Measurements from ENCODE around the gene NDUFA12. TPM values are rescaled to one million over a fixed set of nuclear protein-coding genes. Genes with fewer than 3 reads are reported as not detected.

NDUFA12 gene
- total RNA-seq, 1 experiment from 2014 or later, result 130 TPM

DNA sequence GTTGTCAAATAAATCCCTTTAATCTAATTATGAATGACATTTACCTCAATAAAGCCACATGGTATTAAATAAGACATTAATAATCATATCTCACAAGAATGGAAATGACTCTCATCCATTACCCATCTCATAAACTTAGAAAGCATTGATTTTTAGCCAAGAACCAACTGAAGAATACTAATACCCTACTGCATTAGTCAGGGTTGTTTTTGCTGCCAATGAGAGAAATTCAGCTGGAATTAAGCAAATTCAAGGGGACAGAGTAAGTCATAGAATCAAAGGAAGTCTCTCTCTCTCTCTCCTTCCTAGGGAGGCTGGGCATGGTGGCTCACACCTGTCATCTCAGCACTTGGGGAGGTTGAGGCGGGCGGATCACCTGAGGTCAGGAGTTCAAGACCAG lies 41.6 kb downstream of the NDUFA12 start:
- ChIA-PET CTCF (no interaction called here), POLR2A (ENCODE audit: unreplicated experiment) (no interaction called here)
- no peak for ATAC-seq
- H3K4me3 ChIP-seq (ENCODE audit: low read length), result no peak overlapping the region
- H3K9me2 ChIP-seq (replicated peaks; ENCODE audit: low read length), result no peaks in the 10 kb centered on the region
- H3K36me3 ChIP-seq (ENCODE audit: low read depth, low read length), result no peaks in the 10 kb centered on the region
- no peak for DNase-seq
- TF ChIP-seq EZH2phosphoT487 (IDR thresholded peaks at IDR 0.05; ENCODE audit: borderline replicate concordance, low read length) (no peak), EZH2 (IDR thresholded peaks at IDR 0.05; ENCODE audit: low read length, unreplicated experiment) (no peak), CTCF (conservative IDR thresholded peaks at IDR 0.05; ENCODE audit: low read depth, low read length) (no peak)
- H3K4me1 ChIP-seq (ENCODE audit: insufficient read depth, low read length), result no peaks in the 10 kb centered on the region
- no peak overlapping the region for H3K27ac ChIP-seq (ENCODE audit: low read length)
- no peaks in the 10 kb centered on the region for H4K20me1 ChIP-seq (ENCODE audit: low read length)
- no peaks in the 10 kb centered on the region for H3K9me3 ChIP-seq (ENCODE audit: low read length)
- no peaks in the 10 kb centered on the region for H3K27me3 ChIP-seq (ENCODE audit: low read length)
- BruUV-seq (replicated peaks), result no TSS peak
- H3F3A ChIP-seq (ENCODE audit: low read length, unreplicated experiment), result no peaks in the 10 kb centered on the region
- no peaks in the 10 kb centered on the region for H3K79me2 ChIP-seq (ENCODE audit: low read length)
- no peak overlapping the region for H2AFZ ChIP-seq (ENCODE audit: low read length)
- no peak overlapping the region for H3K4me2 ChIP-seq (ENCODE audit: low read length)
- H3K9ac ChIP-seq (ENCODE audit: low read length), result no peak overlapping the region
- intact Hi-C loops (cut with micrococcal nuclease), result no loop called here

- no peak overlapping the region for H3K27ac ChIP-seq (ENCODE audit: low read length)
- no peak overlapping the region for H3K9ac ChIP-seq (ENCODE audit: low read length)
- H3K27me3 ChIP-seq (ENCODE audit: low read length), result no peaks in the 10 kb centered on the region
- no peaks in the 10 kb centered on the region for H4K20me1 ChIP-seq (ENCODE audit: low read length)
- no peak overlapping the region for H2AFZ ChIP-seq (ENCODE audit: low read length)
- intact Hi-C loops (cut with micrococcal nuclease), result no loop called here
- no peaks in the 10 kb centered on the region for H3F3A ChIP-seq (ENCODE audit: low read length, unreplicated experiment)
- H3K9me2 ChIP-seq (replicated peaks; ENCODE audit: low read length), result no peaks in the 10 kb centered on the region
- no peak overlapping the region for H3K4me3 ChIP-seq (ENCODE audit: low read length)
- no peak overlapping the region for H3K4me2 ChIP-seq (ENCODE audit: low read length)
- TF ChIP-seq EZH2phosphoT487 (IDR thresholded peaks at IDR 0.05; ENCODE audit: borderline replicate concordance, low read length) (no peak), EZH2 (IDR thresholded peaks at IDR 0.05; ENCODE audit: low read length, unreplicated experiment) (no peak), CTCF (conservative IDR thresholded peaks at IDR 0.05; ENCODE audit: low read depth, low read length) (no peak)
- CTCF ChIA-PET, result no interaction called here
- no peaks in the 10 kb centered on the region for H3K9me3 ChIP-seq (ENCODE audit: low read length)
- H3K79me2 ChIP-seq (ENCODE audit: low read length), result no peaks in the 10 kb centered on the region
- no peaks in the 10 kb centered on the region for H3K36me3 ChIP-seq (ENCODE audit: low read depth, low read length)
- ATAC-seq (no peak), DNase-seq (no peak)
- H3K4me1 ChIP-seq (ENCODE audit: insufficient read depth, low read length), result no peaks in the 10 kb centered on the region
- BruUV-seq (replicated peaks), result no TSS peak
- POLR2A ChIA-PET (ENCODE audit: unreplicated experiment), result no interaction called here
These were observed 42.2 kb downstream of the NDUFA12 start for GRCh38 chr12:94961256-94961824.

DNA sequence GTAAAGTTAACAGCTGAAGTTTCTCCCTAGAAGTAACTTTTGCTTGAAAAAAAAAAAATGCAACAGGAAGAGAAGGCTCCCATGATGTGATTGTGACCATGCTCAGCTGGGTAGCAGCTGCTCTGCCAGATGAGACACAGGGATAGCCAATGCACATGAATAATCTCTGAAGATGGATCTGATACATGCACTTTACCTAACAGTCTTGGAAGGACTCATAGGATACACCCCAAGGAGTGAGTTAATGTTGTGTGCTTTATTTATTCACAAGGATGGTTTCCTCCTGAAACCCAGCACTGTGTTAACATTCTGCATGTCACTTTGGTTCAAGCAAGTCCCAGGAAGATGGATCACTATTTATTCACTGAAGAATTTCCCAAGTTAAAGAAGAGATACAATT lies 46.5 kb downstream of the NDUFA12 start:
- ATAC-seq (no peak), DNase-seq (no peak)
- Histone ChIP-seq H3K36me3 (ENCODE audit: low read depth, low read length) (no peaks in the 10 kb centered on the region), H3K79me2 (ENCODE audit: low read length) (no peaks in the 10 kb centered on the region), H3K4me2 (ENCODE audit: low read length) (no peak overlapping the region), H3K4me3 (ENCODE audit: low read length) (no peak overlapping the region), H3K27ac (ENCODE audit: low read length) (no peak overlapping the region), H3K9me3 (ENCODE audit: low read length) (no peaks in the 10 kb centered on the region), H4K20me1 (ENCODE audit: low read length) (no peaks in the 10 kb centered on the region), H3K9ac (ENCODE audit: low read length) (no peak overlapping the region), H3K27me3 (ENCODE audit: low read length) (no peaks in the 10 kb centered on the region), H3F3A (ENCODE audit: low read length, unreplicated experiment) (no peaks in the 10 kb centered on the region), H2AFZ (ENCODE audit: low read length) (no peak overlapping the region), H3K9me2 (replicated peaks; ENCODE audit: low read length) (no peaks in the 10 kb centered on the region), H3K4me1 (ENCODE audit: insufficient read depth, low read length) (peaks cover 24% of the 10 kb centered on the region)
- ChIA-PET POLR2A (ENCODE audit: unreplicated experiment) (no interaction called here), CTCF (no interaction called here)
- no TSS peak for BruUV-seq (replicated peaks)
- intact Hi-C loops (cut with micrococcal nuclease), result no loop called here
- TF ChIP-seq EZH2 (IDR thresholded peaks at IDR 0.05; ENCODE audit: low read length, unreplicated experiment) (no peak), CTCF (conservative IDR thresholded peaks at IDR 0.05; ENCODE audit: low read depth, low read length) (no peak), EZH2phosphoT487 (IDR thresholded peaks at IDR 0.05; ENCODE audit: borderline replicate concordance, low read length) (no peak)

Data from PC-3 (cell line).